ENCODE measurements around the gene PTPN13. TPM values are rescaled to one million over a fixed set of nuclear protein-coding genes. Genes with fewer than 3 reads are reported as not detected.

PTPN13 gene
- total RNA-seq, 2 experiments from 2014 or later: 3.9 to 4.1 TPM

DNA sequence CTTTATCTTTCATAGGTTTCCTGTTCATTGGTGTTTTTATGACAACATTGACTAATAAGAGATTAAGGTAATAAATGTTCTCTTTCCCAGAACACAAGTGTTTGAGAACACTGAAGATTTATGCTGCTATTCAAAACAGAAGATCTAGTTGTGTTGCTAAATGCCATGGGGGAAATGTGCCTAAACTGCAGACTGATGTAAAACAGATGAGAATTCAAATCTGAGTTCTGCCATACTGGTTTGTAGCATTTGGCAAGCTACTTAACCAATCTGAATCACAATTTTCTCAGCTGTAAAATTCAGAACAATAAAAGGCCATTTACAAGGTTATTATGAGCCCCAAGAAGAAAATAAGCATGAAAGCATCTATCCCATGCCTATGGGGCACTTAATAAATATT lies 252.8 kb downstream of the PTPN13 start:
- Histone ChIP-seq H3K4me3 (ENCODE audit: low read length) (no peak overlapping the region), H3K4me1 (ENCODE audit: insufficient read depth, low read length) (no peaks in the 10 kb centered on the region), H3K36me3 (ENCODE audit: insufficient read depth, low read length) (no peaks in the 10 kb centered on the region), H3K27ac (ENCODE audit: low read depth in 1 of 2, low read length in 2 of 2) (no peak overlapping the region), H3K9me3 (ENCODE audit: control insufficient read depth in 1 of 2, insufficient read depth in 1 of 2, low read length in 2 of 2) (no peaks in the 10 kb centered on the region), H3K27me3 (ENCODE audit: control insufficient read depth in 1 of 2, insufficient read depth in 2 of 2, low read length in 2 of 2) (peaks cover 0 to 7% of the 10 kb centered on the region in 2 experiments)
- intact Hi-C loops (cut with DNase I, micrococcal nuclease): no loop called here
- TF ChIP-seq, protein P1, sequence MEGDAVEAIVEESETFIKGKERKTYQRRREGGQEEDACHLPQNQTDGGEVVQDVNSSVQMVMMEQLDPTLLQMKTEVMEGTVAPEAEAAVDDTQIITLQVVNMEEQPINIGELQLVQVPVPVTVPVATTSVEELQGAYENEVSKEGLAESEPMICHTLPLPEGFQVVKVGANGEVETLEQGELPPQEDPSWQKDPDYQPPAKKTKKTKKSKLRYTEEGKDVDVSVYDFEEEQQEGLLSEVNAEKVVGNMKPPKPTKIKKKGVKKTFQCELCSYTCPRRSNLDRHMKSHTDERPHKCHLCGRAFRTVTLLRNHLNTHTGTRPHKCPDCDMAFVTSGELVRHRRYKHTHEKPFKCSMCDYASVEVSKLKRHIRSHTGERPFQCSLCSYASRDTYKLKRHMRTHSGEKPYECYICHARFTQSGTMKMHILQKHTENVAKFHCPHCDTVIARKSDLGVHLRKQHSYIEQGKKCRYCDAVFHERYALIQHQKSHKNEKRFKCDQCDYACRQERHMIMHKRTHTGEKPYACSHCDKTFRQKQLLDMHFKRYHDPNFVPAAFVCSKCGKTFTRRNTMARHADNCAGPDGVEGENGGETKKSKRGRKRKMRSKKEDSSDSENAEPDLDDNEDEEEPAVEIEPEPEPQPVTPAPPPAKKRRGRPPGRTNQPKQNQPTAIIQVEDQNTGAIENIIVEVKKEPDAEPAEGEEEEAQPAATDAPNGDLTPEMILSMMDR (IDR thresholded peaks at IDR 0.05): no peak
- no peak for ATAC-seq (ENCODE audit: poor library complexity)
- ChIA-PET POLR2A (interaction anchor here (0.5 kb wide), 1 partner anchor 244 kb away, joined by 3 read pairs; no protein-coding TSS in a partner anchor), CTCF (no interaction called here)
- Mint-ChIP-seq H3K27me3 (peaks cover 4% of the 10 kb centered on the region), H3K36me3 (ENCODE audit: low read depth) (no peaks in the 10 kb centered on the region), H3K4me1 (ENCODE audit: low read depth) (no peaks in the 10 kb centered on the region), H3K4me3 (no peak overlapping the region), H3K27ac (no peak overlapping the region), H3K9me3 (no peaks in the 10 kb centered on the region)
- DNase-seq: no peak

DNA sequence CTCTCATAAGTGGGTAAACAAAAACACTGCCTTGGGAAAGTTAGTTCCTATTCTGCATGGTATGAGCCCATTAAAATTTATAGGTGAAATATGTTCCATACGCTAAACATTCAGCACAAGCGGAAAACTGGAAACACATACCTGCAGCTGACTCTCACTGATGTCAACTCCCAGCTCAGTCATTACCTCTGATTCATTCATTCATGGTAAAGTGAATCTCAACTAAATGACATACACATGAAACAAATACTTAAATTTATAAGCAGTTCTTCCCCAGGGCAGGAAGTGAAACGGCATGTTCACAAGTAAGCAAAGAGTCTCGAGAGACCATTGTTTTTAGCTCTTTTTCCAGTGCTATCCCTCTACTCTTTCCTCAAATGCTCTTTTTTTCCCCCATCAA lies 253.5 kb downstream of the PTPN13 start:
- ATAC-seq (ENCODE audit: poor library complexity): no peak
- ChIA-PET CTCF (no interaction called here), POLR2A (no interaction called here)
- H3K27ac ChIP-seq (ENCODE audit: low read depth in 1 of 2, low read length in 2 of 2): no peak overlapping the region
- H3K9me3 ChIP-seq (ENCODE audit: control insufficient read depth in 1 of 2, insufficient read depth in 1 of 2, low read length in 2 of 2): no peaks in the 10 kb centered on the region
- Mint-ChIP-seq H3K9me3 (no peaks in the 10 kb centered on the region), H3K4me1 (ENCODE audit: low read depth) (no peaks in the 10 kb centered on the region), H3K27me3 (peaks cover 4% of the 10 kb centered on the region), H3K4me3 (no peak overlapping the region), H3K27ac (no peak overlapping the region), H3K36me3 (ENCODE audit: low read depth) (no peaks in the 10 kb centered on the region)
- no peaks in the 10 kb centered on the region for H3K36me3 ChIP-seq (ENCODE audit: insufficient read depth, low read length)
- DNase-seq: no peak
- TF ChIP-seq, protein P1 (IDR thresholded peaks at IDR 0.05): no peak
- intact Hi-C loops (cut with DNase I, micrococcal nuclease): no loop called here
- no peaks in the 10 kb centered on the region for H3K4me1 ChIP-seq (ENCODE audit: insufficient read depth, low read length)
- peaks cover 0 to 7% of the 10 kb centered on the region in 2 experiments for H3K27me3 ChIP-seq (ENCODE audit: control insufficient read depth in 1 of 2, insufficient read depth in 2 of 2, low read length in 2 of 2)
- no peak overlapping the region for H3K4me3 ChIP-seq (ENCODE audit: low read length)

DNA sequence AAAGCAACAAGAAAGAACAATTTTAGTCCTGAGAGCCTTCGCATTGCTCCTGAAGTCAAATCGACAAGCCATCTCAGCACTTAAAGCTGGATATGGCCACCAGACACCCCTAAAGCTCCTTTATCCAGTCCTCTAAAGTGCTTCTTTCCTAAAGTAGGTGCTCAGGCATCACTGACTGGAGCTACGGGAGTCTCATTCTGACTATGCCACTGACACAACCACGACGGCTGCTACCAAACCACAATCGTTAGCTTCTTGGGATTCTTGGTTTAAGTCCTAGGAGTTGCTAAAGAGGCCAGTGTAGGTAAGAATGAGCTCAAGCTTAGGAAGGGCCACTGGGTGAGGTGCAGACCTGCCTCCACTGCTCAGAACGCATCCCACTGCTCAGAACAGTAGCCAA lies 254.0 kb downstream of the PTPN13 start:
- ATAC-seq (ENCODE audit: poor library complexity): no peak
- H3K27me3 ChIP-seq (ENCODE audit: control insufficient read depth in 1 of 2, insufficient read depth in 2 of 2, low read length in 2 of 2): peaks cover 0 to 7% of the 10 kb centered on the region in 2 experiments
- TF ChIP-seq, protein P1 (IDR thresholded peaks at IDR 0.05): no peak
- H3K9me3 ChIP-seq (ENCODE audit: control insufficient read depth in 1 of 2, insufficient read depth in 1 of 2, low read length in 2 of 2): no peaks in the 10 kb centered on the region
- no peaks in the 10 kb centered on the region for H3K4me1 ChIP-seq (ENCODE audit: insufficient read depth, low read length)
- no peak overlapping the region for H3K4me3 Mint-ChIP-seq
- no peaks in the 10 kb centered on the region for H3K36me3 Mint-ChIP-seq (ENCODE audit: low read depth)
- H3K4me3 ChIP-seq (ENCODE audit: low read length): no peak overlapping the region
- CTCF ChIA-PET: no interaction called here
- no peaks in the 10 kb centered on the region for H3K4me1 Mint-ChIP-seq (ENCODE audit: low read depth)
- peaks cover 1% of the 10 kb centered on the region for H3K27me3 Mint-ChIP-seq
- H3K9me3 Mint-ChIP-seq: no peaks in the 10 kb centered on the region
- no peak overlapping the region for H3K27ac ChIP-seq (ENCODE audit: low read depth in 1 of 2, low read length in 2 of 2)
- no peaks in the 10 kb centered on the region for H3K36me3 ChIP-seq (ENCODE audit: insufficient read depth, low read length)
- intact Hi-C loops (cut with DNase I, micrococcal nuclease): no loop called here
- H3K27ac Mint-ChIP-seq: no peak overlapping the region
- no peak for DNase-seq
- POLR2A ChIA-PET: no interaction called here

All from CD4-positive, alpha-beta T cell (primary cell).